ENCODE measurements around the gene ELK3.
"Not testable (repeated sequence)": the region's sequence is repeated elsewhere in the genome, so short reads cannot be mapped to it uniquely, and the experiment has no call there.

DNA sequence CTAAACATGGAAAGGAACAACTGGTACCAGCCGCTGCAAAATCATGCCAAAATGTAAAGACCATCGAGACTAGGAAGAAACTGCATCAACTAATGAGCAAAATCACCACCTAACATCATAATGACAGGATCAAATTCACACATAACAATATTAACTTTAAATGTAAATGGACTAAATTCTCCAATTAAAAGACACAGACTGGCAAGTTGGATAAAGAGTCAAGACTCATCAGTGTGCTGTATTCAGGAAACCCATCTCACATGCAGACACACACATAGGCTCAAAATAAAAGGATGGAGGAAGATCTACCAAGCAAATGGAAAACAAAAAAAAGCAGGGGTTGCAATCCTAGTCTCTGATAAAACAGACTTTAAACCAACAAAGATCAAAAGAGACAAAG, 123.6 kb downstream of the ELK3 start:
- TF ChIP-seq TAF1 (IDR thresholded peaks at IDR 0.05; ENCODE audit: borderline replicate concordance, low read depth, low read length); POLR2AphosphoS5 (IDR thresholded peaks at IDR 0.05; ENCODE audit: low read depth, low read length): not testable (repeated sequence)
